ENCODE results near the gene MED20.

- no peak for TF ChIP-seq CTCF (IDR thresholded peaks at IDR 0.05)
- TF ChIP-seq EP300 (IDR thresholded peaks at IDR 0.05) = no peak
Measured at GRCh38 chr6:41921712-41921998, 716 bp upstream of the MED20 start.

Data from gastroesophageal sphincter (tissue), 3 donors.